HFFc6 (cell line): ENCODE results near the gene DGKZ. TPM values are rescaled to one million over a fixed set of nuclear protein-coding genes. Genes with fewer than 3 reads are reported as not detected.

Experiments
- DNase-seq: peaks from one replicate; pipeline ENCODE4 v3.0.0-alpha.2; 2018
- H3K27ac Mint-ChIP-seq: 2 replicates; pipeline ENCODE4 v1.8.0; 2020; ENCODE audit warnings: mild to moderate bottlenecking, mixed read lengths
- H3K27me3 Mint-ChIP-seq: 2 replicates; pipeline ENCODE4 v1.8.0; 2021; ENCODE audit warnings: mild to moderate bottlenecking, moderate library complexity, mixed read lengths; ENCODE audit not compliant: insufficient read depth
- H3K36me3 Mint-ChIP-seq: 2 replicates; pipeline ENCODE4 v1.8.0; 2021; ENCODE audit warnings: low read depth, mixed read lengths
- H3K4me1 Mint-ChIP-seq: 2 replicates; pipeline ENCODE4 v1.8.0; 2020; ENCODE audit warnings: low read depth, mixed read lengths
- H3K4me3 Mint-ChIP-seq: 2 replicates; pipeline ENCODE4 v1.8.0; 2020; ENCODE audit warnings: mild to moderate bottlenecking, moderate library complexity, mixed read lengths
- H3K9me3 Mint-ChIP-seq: 2 replicates; pipeline ENCODE4 v1.8.0; 2020; ENCODE audit warnings: mild to moderate bottlenecking, mixed read lengths
- total RNA-seq, 6 experiments: library from RNA; stranded (reverse); fragmentation: NEBNext Ultra II Directional; extraction: Animal tissue kit (Norgen Biotek cat#: 25700); gene quantifications; 2 replicates in 1 of 6; 3 replicates in 5 of 6; pipeline ENCODE4 v1.2.3, GENCODE V29; 2021
- TF ChIP-seq, protein P1 (sequence below): fragments of 200-600 bp; sonication (generic); IDR thresholded peaks from 2 replicates; pipeline ENCODE4 v1.5.0; 2021; ENCODE audit warnings: antibody characterized with exemption, mild to moderate bottlenecking

Gene DGKZ
- total RNA-seq, 6 experiments from 2014 or later = 40.4 to 49.8 (median 46.2) TPM

DNA sequence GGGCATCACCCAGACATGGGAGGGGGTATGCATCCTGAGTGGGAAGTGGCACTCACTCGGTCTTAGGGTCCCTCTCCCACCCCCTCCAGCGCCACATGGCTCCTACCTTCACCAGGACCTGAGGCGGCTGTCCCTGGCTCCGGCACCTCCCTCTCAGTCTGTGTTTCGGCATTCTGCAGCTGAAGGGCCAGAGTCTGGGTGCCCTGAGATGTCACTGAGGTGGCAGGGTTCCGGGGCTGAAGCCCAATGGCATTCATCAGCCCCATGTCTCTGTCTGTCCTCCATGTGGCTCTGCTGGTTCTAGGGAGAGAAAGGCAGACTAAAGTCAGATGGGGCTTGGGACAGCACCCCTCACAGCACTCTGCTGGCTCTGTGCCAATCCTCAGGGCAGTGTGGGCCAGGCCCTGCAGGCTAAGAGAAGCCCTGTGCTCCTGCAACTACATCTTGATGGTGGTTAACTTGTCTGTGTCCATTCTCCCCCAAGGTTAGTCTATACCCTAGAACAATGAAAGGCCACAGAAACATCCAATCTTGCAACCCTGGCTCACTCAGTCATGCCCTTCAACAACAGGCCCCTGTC is 61.2 kb downstream of the DGKZ start:
- Mint-ChIP-seq H3K27ac (no peak overlapping the region), H3K27me3 (no peaks in the 10 kb centered on the region; the same call in none of the 2 replicates), H3K4me1 (peaks cover 17% of the 10 kb centered on the region), H3K36me3 (0 out of 2 replicates have a peak, but pooled peaks cover 3% of the 10 kb centered on the region), H3K4me3 (no peak overlapping the region), H3K9me3 (no peaks in the 10 kb centered on the region)
- TF ChIP-seq, protein P1, sequence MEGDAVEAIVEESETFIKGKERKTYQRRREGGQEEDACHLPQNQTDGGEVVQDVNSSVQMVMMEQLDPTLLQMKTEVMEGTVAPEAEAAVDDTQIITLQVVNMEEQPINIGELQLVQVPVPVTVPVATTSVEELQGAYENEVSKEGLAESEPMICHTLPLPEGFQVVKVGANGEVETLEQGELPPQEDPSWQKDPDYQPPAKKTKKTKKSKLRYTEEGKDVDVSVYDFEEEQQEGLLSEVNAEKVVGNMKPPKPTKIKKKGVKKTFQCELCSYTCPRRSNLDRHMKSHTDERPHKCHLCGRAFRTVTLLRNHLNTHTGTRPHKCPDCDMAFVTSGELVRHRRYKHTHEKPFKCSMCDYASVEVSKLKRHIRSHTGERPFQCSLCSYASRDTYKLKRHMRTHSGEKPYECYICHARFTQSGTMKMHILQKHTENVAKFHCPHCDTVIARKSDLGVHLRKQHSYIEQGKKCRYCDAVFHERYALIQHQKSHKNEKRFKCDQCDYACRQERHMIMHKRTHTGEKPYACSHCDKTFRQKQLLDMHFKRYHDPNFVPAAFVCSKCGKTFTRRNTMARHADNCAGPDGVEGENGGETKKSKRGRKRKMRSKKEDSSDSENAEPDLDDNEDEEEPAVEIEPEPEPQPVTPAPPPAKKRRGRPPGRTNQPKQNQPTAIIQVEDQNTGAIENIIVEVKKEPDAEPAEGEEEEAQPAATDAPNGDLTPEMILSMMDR = no peak
- DNase-seq = no peak

DNA sequence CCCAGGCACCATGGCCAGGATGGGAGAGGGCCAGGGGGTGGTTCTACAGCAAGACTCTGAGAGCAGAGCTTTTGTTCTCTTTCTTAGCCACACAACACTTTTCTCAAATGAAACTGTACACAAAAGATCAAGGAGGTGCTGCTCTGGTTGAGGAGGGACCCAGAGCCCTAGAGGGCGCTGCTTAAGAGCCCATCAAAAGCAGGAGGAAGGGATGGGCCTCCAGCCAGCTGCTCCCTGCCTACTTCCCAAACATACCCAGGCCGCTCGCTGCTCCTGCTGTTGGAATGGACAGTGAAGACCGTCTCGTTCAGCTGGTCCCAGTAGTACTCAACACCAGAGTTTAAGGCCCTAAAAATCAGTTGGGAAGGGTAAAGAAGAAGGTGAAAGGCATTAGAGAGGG is 62.8 kb downstream of the DGKZ start:
- H3K27me3 Mint-ChIP-seq = no peaks in the 10 kb centered on the region; the same call in none of the 2 replicates
- DNase-seq = no peak
- peaks cover 13% of the 10 kb centered on the region for H3K4me1 Mint-ChIP-seq
- H3K9me3 Mint-ChIP-seq = no peaks in the 10 kb centered on the region
- H3K27ac Mint-ChIP-seq = no peak overlapping the region
- TF ChIP-seq, protein P1 = peak; percentile 36; the same call in 1 of the 2 replicates
- H3K36me3 Mint-ChIP-seq = peaks cover 14% of the 10 kb centered on the region; the same call in 1 of the 2 replicates
- no peak overlapping the region for H3K4me3 Mint-ChIP-seq

DNA sequence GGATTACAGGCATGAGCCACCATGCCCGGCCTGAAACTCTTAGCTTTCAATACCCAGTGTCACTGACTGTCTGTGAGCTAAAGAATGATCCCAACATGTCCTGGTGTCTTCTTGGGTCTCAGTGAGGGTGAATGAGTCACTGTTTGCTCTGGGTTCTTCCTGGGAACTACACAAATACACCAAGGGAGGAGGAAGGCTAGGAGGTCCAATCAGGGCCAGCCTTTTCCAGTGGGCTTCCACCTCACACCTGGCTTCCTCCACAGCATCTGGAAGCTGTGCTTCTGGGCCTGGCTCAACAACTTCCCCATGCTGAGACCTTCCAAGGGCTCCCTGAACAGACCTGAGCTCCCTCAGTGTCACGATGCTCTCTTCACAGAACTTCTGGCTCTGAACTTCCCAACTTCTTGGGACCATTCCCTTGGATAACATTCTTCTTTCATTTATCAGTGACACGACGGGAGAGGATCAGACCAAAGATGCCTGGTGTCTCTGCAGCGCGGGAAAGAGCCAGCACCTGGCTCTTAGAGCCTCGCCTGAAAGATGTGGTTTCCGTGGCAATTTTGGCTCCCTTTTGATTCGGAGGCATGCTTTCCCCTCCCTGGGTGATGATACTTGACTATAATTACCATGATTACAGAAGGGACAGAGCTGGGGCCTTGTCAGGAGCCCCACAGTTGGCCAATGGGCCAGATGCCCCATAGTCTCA is 66.7 kb downstream of the DGKZ start:
- peaks cover 9% of the 10 kb centered on the region; the same call in 1 of the 2 replicates for H3K4me1 Mint-ChIP-seq
- TF ChIP-seq, protein P1 = no peak
- peak overlapping the region; percentile 43; the same call in 1 of the 2 replicates for H3K27ac Mint-ChIP-seq
- H3K27me3 Mint-ChIP-seq = no peaks in the 10 kb centered on the region; the same call in 1 of the 2 replicates
- DNase-seq = no peak
- H3K36me3 Mint-ChIP-seq = peaks cover 15% of the 10 kb centered on the region
- no peak overlapping the region for H3K4me3 Mint-ChIP-seq
- no peaks in the 10 kb centered on the region for H3K9me3 Mint-ChIP-seq

DNA sequence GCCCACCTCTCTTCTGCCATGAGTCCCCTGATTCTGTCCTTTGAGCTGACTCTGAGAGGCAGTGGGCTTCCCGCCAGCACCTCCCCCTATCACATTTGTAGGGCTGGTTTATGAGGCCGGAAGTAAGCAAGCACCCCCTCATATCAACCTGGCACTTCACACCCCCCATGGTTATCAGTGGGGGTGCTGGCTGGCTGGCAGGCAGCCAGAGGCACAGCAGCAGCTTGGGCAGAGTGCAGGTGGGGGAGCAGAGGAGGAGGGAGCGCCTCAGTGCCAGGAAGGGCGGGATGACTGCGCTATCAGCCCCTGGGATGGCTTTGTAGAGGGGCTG is 67.2 kb downstream of the DGKZ start:
- peaks cover 15% of the 10 kb centered on the region for H3K36me3 Mint-ChIP-seq
- no peak for DNase-seq
- H3K4me3 Mint-ChIP-seq = no peak overlapping the region
- peaks cover 9% of the 10 kb centered on the region; the same call in 1 of the 2 replicates for H3K4me1 Mint-ChIP-seq
- H3K27ac Mint-ChIP-seq = no peak overlapping the region
- H3K27me3 Mint-ChIP-seq = no peaks in the 10 kb centered on the region; the same call in 1 of the 2 replicates
- TF ChIP-seq, protein P1 = no peak
- no peaks in the 10 kb centered on the region for H3K9me3 Mint-ChIP-seq

DNA sequence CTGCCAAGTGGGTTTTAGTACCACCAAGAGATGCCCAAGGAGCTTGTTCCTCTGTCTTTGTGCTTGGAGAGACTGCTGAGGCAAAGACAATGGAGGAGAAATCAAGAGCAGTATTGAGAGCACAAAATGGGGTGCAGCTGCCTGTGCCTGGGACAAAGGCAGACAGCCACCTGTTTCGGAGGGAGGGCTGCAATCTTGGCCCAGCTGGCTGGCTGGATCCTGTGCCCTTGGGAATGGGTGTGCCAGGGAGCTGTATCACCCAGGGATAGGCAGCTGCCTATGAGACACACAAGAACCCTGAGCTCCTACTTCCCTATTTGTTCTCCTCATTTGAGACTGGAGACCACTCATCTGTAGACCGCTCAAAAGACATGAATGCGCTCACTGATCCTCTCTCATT is 67.6 kb downstream of the DGKZ start:
- TF ChIP-seq, protein P1 = no peak
- H3K4me1 Mint-ChIP-seq = peaks cover 9% of the 10 kb centered on the region; the same call in 1 of the 2 replicates
- no peaks in the 10 kb centered on the region for H3K9me3 Mint-ChIP-seq
- peaks cover 15% of the 10 kb centered on the region for H3K36me3 Mint-ChIP-seq
- no peak for DNase-seq
- no peaks in the 10 kb centered on the region; the same call in 1 of the 2 replicates for H3K27me3 Mint-ChIP-seq
- H3K4me3 Mint-ChIP-seq = no peak overlapping the region
- no peak overlapping the region for H3K27ac Mint-ChIP-seq
